GM23338 (cell line): ENCODE measurements around the gene UBE3B.

Experiments used
- CREB1 ChIP-seq: fragments of 250-450 bp; sonication (Bioruptor Pico); IDR thresholded peaks from 2 replicates; pipeline ENCODE4 v1.5.0; 2020; ENCODE audit warnings: low read depth, mild to moderate bottlenecking, moderate library complexity
- EZH2 ChIP-seq: fragments of 200-600 bp; sonication (generic); IDR thresholded peaks from one replicate; pipeline ENCODE4 v1.8.0; 2017; ENCODE audit warnings: antibody characterized with exemption, mild to moderate bottlenecking, low read depth; ENCODE audit not compliant: unreplicated experiment
- EZH2phosphoT487 ChIP-seq: fragments of 200-600 bp; sonication (generic); IDR thresholded peaks from one replicate; pipeline ENCODE4 v1.8.1; 2018; ENCODE audit warnings: antibody characterized with exemption; ENCODE audit not compliant: unreplicated experiment
- JUNB ChIP-seq: IDR thresholded peaks from one replicate; pipeline ENCODE4 v1.6.1; 2016; ENCODE audit warnings: antibody characterized with exemption; ENCODE audit not compliant: unreplicated experiment
- NANOG ChIP-seq: IDR thresholded peaks from 2 replicates; pipeline ENCODE4 v1.6.1; 2016; ENCODE audit warnings: antibody characterized with exemption, borderline replicate concordance
- POLR2AphosphoS5 ChIP-seq: IDR thresholded peaks from 2 replicates; pipeline ENCODE4 v1.6.1; 2016; ENCODE audit warnings: antibody characterized with exemption, low read depth
- STAT1 ChIP-seq: IDR thresholded peaks from one replicate; pipeline ENCODE4 v1.6.1; 2016; ENCODE audit warnings: antibody characterized with exemption; ENCODE audit not compliant: unreplicated experiment
- ZNF114 ChIP-seq: fragments of 250-450 bp; sonication (Bioruptor Pico); IDR thresholded peaks from 2 replicates; pipeline ENCODE4 v1.5.0; 2020; ENCODE audit warnings: mild to moderate bottlenecking, moderate library complexity
- ZNF331 ChIP-seq: fragments of 250-450 bp; sonication (Bioruptor Pico); IDR thresholded peaks from 2 replicates; pipeline ENCODE4 v1.5.0; 2020; ENCODE audit warnings: low read depth, mild to moderate bottlenecking, moderate library complexity
- TF ChIP-seq, protein P1 (sequence below), 2 experiments: fragments of 200-600 bp in 1 of 2; sonication (generic) in 1 of 2; conservative IDR thresholded peaks; 2 replicates each; pipeline versions ENCODE4 v1.5.1 to v1.6.1; 2016 to 2017; ENCODE audit warnings: antibody characterized with exemption in 2 of 2, low read depth in 2 of 2, mild to moderate bottlenecking in 2 of 2, moderate library complexity in 1 of 2
- TF ChIP-seq, protein P2 (sequence below): IDR thresholded peaks from one replicate; pipeline ENCODE4 v1.6.1; 2018; ENCODE audit warnings: antibody characterized with exemption; ENCODE audit not compliant: unreplicated experiment

DNA sequence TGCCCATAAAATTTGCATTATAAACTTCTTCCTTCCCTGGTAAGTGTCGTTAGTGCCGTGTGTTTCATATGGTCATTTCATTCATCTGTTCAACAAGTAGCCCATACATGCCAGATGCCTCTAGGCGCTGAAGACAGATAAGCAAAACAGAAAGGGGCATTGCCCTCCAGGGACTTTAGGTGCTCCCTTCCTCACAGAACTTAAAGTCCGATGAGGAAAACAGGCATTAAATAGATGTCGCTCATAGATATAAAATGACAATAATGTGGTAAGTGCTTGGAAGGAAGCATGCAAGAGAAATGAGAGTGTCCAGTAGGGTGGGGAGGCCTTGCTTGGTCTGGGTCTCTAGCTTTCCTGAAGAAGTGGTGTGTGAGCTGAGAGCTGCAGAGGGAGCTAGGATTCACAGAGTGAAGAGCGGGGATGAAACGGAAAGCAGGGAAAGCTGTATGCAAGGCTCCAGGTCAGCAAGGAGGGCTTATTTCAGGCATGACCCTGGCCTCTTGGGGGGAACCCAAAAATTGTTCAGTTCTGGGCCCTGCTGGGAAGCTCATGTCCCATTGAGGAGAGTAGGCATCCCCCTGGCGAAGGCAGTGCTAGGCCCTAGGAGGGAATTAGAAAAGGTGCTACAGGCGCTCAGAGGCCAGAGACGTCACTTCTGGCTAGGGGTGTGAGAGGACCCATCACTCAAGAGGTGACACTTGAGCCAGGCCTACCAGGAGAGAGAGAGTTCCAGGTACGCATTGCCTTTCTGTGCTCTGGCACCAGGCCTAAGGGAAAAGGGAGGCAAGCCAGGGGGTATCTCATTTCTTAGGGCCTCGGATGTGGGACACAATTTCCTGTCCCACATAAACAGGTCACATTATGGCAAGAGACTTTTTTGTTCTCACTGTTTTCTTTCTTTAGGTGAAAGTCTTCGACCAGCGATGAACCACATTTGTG is 11.9 kb downstream of the UBE3B start:
- TF ChIP-seq EZH2: no peak
- TF ChIP-seq POLR2AphosphoS5: no peak
- TF ChIP-seq, protein P1, sequence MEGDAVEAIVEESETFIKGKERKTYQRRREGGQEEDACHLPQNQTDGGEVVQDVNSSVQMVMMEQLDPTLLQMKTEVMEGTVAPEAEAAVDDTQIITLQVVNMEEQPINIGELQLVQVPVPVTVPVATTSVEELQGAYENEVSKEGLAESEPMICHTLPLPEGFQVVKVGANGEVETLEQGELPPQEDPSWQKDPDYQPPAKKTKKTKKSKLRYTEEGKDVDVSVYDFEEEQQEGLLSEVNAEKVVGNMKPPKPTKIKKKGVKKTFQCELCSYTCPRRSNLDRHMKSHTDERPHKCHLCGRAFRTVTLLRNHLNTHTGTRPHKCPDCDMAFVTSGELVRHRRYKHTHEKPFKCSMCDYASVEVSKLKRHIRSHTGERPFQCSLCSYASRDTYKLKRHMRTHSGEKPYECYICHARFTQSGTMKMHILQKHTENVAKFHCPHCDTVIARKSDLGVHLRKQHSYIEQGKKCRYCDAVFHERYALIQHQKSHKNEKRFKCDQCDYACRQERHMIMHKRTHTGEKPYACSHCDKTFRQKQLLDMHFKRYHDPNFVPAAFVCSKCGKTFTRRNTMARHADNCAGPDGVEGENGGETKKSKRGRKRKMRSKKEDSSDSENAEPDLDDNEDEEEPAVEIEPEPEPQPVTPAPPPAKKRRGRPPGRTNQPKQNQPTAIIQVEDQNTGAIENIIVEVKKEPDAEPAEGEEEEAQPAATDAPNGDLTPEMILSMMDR (conservative IDR thresholded peaks at IDR 0.05; ENCODE audit: low read depth in 2 of 2): no peak
- TF ChIP-seq, protein P2, sequence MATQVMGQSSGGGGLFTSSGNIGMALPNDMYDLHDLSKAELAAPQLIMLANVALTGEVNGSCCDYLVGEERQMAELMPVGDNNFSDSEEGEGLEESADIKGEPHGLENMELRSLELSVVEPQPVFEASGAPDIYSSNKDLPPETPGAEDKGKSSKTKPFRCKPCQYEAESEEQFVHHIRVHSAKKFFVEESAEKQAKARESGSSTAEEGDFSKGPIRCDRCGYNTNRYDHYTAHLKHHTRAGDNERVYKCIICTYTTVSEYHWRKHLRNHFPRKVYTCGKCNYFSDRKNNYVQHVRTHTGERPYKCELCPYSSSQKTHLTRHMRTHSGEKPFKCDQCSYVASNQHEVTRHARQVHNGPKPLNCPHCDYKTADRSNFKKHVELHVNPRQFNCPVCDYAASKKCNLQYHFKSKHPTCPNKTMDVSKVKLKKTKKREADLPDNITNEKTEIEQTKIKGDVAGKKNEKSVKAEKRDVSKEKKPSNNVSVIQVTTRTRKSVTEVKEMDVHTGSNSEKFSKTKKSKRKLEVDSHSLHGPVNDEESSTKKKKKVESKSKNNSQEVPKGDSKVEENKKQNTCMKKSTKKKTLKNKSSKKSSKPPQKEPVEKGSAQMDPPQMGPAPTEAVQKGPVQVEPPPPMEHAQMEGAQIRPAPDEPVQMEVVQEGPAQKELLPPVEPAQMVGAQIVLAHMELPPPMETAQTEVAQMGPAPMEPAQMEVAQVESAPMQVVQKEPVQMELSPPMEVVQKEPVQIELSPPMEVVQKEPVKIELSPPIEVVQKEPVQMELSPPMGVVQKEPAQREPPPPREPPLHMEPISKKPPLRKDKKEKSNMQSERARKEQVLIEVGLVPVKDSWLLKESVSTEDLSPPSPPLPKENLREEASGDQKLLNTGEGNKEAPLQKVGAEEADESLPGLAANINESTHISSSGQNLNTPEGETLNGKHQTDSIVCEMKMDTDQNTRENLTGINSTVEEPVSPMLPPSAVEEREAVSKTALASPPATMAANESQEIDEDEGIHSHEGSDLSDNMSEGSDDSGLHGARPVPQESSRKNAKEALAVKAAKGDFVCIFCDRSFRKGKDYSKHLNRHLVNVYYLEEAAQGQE: no peak
- no peak for TF ChIP-seq JUNB
- TF ChIP-seq CREB1 (CRISPR knock-in tag): no peak
- TF ChIP-seq STAT1: no peak
- TF ChIP-seq EZH2phosphoT487: no peak
- no peak for TF ChIP-seq ZNF114 (CRISPR knock-in tag)
- TF ChIP-seq ZNF331 (CRISPR knock-in tag): no peak
- no peak for TF ChIP-seq NANOG
